Activated CD4-positive, alpha-beta T cell treated with anti-CD3 and anti-CD28 coated beads, Interleukin-2, amount 10 ng/mL, durations not matched to agents 24 days and 14 days (primary cell): ENCODE measurements around the gene IPMK. TPM values are rescaled to one million over a fixed set of nuclear protein-coding genes. Genes with fewer than 3 reads are reported as not detected.
A peak's percentile ranks its signal among the peaks of the same experiment; 100 is the strongest.

Experiments
- DNase-seq: peaks from one replicate; pipeline ENCODE4 v3.0.0; 2022
- H3K27ac Mint-ChIP-seq: one replicate; pipeline ENCODE4 v1.8.0; 2022; ENCODE audit warnings: mild to moderate bottlenecking, mixed read lengths
- H3K27me3 Mint-ChIP-seq: one replicate; pipeline ENCODE4 v1.8.0; 2022; ENCODE audit warnings: mixed read lengths
- H3K36me3 Mint-ChIP-seq: one replicate; pipeline ENCODE4 v1.8.0; 2022; ENCODE audit warnings: low read depth, mild to moderate bottlenecking, mixed read lengths
- H3K4me1 Mint-ChIP-seq: one replicate; pipeline ENCODE4 v1.8.0; 2021; ENCODE audit warnings: mixed read lengths
- H3K4me3 Mint-ChIP-seq: one replicate; pipeline ENCODE4 v1.8.0; 2022; ENCODE audit warnings: mild to moderate bottlenecking, moderate library complexity, mixed read lengths
- H3K9me3 Mint-ChIP-seq: one replicate; pipeline ENCODE4 v1.8.0; 2021; ENCODE audit warnings: mixed read lengths
- intact Hi-C: fragments of 100-400 bp; cut with micrococcal nuclease; formaldehyde crosslinking; loops from one replicate; pipeline ENCODE4 v1.15.1; 2023
- total RNA-seq: library from RNA; stranded (reverse); gene quantifications from 2 replicates; pipeline ENCODE4 v1.2.3, GENCODE V29; 2022

Gene IPMK
- total RNA-seq, 1 donor from 2014 or later: 9.0 TPM

GRCh38 chr10:58280477-58280876 lies 12.8 kb upstream of the IPMK start:
- Mint-ChIP-seq H3K9me3 (no peaks in the 10 kb centered on the region), H3K36me3 (peaks cover 37% of the 10 kb centered on the region), H3K27me3 (no peaks in the 10 kb centered on the region), H3K4me1 (peaks cover 32% of the 10 kb centered on the region), H3K27ac (peak overlapping the region; percentile 7), H3K4me3 (no peak overlapping the region)
- no peak for DNase-seq
- intact Hi-C loops: loop anchor here (5.0 kb wide), 2 partner anchors 52 to 107 kb away; partner anchors contain the start of gene TFAM

- H3K27ac Mint-ChIP-seq: no peak overlapping the region
- peaks cover 37% of the 10 kb centered on the region for H3K36me3 Mint-ChIP-seq
- intact Hi-C loops: no loop called here
Observed at GRCh38 chr10:58278962-58279307, 11.2 kb upstream of the IPMK start.

GRCh38 chr10:58278274-58278961 lies 10.7 kb upstream of the IPMK start:
- DNase-seq: no peak
- H3K9me3 Mint-ChIP-seq: no peaks in the 10 kb centered on the region
- no peak overlapping the region for H3K4me3 Mint-ChIP-seq
- intact Hi-C loops: no loop called here
- peaks cover 37% of the 10 kb centered on the region for H3K36me3 Mint-ChIP-seq
- H3K27ac Mint-ChIP-seq: no peak overlapping the region
- peaks cover 34% of the 10 kb centered on the region for H3K4me1 Mint-ChIP-seq
- no peaks in the 10 kb centered on the region for H3K27me3 Mint-ChIP-seq

More at GRCh38 chr10:58278962-58279307, 11.2 kb upstream of the IPMK start:
- no peaks in the 10 kb centered on the region for H3K27me3 Mint-ChIP-seq
- H3K9me3 Mint-ChIP-seq: no peaks in the 10 kb centered on the region
- H3K4me1 Mint-ChIP-seq: peaks cover 35% of the 10 kb centered on the region
- H3K4me3 Mint-ChIP-seq: no peak overlapping the region
- no peak for DNase-seq

- H3K27me3 Mint-ChIP-seq: no peaks in the 10 kb centered on the region
- intact Hi-C loops: no loop called here
- H3K9me3 Mint-ChIP-seq: no peaks in the 10 kb centered on the region
- H3K27ac Mint-ChIP-seq: no peak overlapping the region
- no peak for DNase-seq
- H3K4me3 Mint-ChIP-seq: no peak overlapping the region
- H3K36me3 Mint-ChIP-seq: peaks cover 28% of the 10 kb centered on the region
- peaks cover 16% of the 10 kb centered on the region for H3K4me1 Mint-ChIP-seq
Observed at GRCh38 chr10:58275908-58276307, 8.2 kb upstream of the IPMK start.

GRCh38 chr10:58275261-58275660 lies 7.6 kb upstream of the IPMK start:
- H3K4me1 Mint-ChIP-seq: peaks cover 15% of the 10 kb centered on the region
- DNase-seq: no peak
- intact Hi-C loops: no loop called here
- H3K9me3 Mint-ChIP-seq: no peaks in the 10 kb centered on the region
- no peaks in the 10 kb centered on the region for H3K27me3 Mint-ChIP-seq
- H3K27ac Mint-ChIP-seq: no peak overlapping the region
- no peak overlapping the region for H3K4me3 Mint-ChIP-seq
- H3K36me3 Mint-ChIP-seq: peaks cover 22% of the 10 kb centered on the region

- peaks cover 29% of the 10 kb centered on the region for H3K4me1 Mint-ChIP-seq
- peak overlapping the region; percentile 100 for H3K4me3 Mint-ChIP-seq
- H3K9me3 Mint-ChIP-seq: no peaks in the 10 kb centered on the region
- H3K27me3 Mint-ChIP-seq: peaks cover 2% of the 10 kb centered on the region
- H3K27ac Mint-ChIP-seq: peak overlapping the region; percentile 98
- no peak for DNase-seq
- intact Hi-C loops: loop anchor here (1.0 kb wide), 3 partner anchors 12 to 115 kb away; partner anchors contain the start of gene TFAM
- peaks cover 5% of the 10 kb centered on the region for H3K36me3 Mint-ChIP-seq
Observed at GRCh38 chr10:58269782-58270290, 2.1 kb upstream of the IPMK start.

GRCh38 chr10:58268946-58269781 lies 1.5 kb upstream of the IPMK start, which contains the start of gene CISD1:
Gene CISD1, plus strand, starts transcription at chr10:58269162. Its CDS starts 112 bp downstream, at chr10:58269274.
- Mint-ChIP-seq H3K27me3 (peaks cover 2% of the 10 kb centered on the region), H3K4me1 (peaks cover 31% of the 10 kb centered on the region), H3K9me3 (no peaks in the 10 kb centered on the region), H3K36me3 (peaks cover 5% of the 10 kb centered on the region), H3K27ac (peak within 1 kb of the TSS; percentile 98), H3K4me3 (peak within 1 kb of the TSS; percentile 100)
- intact Hi-C loops: loop anchor here (1.0 kb wide), 3 partner anchors 13 to 116 kb away; partner anchors contain the start of gene TFAM
- peak; percentile 99 for DNase-seq

GRCh38 chr10:58268454-58268945 lies 806 bp upstream of the IPMK start:
- Mint-ChIP-seq H3K4me3 (peak overlapping the region; percentile 100), H3K27me3 (peaks cover 2% of the 10 kb centered on the region), H3K9me3 (no peaks in the 10 kb centered on the region), H3K36me3 (peaks cover 5% of the 10 kb centered on the region), H3K4me1 (peaks cover 31% of the 10 kb centered on the region), H3K27ac (peak overlapping the region; percentile 98)
- intact Hi-C loops: no loop called here
- no peak for DNase-seq

GRCh38 chr10:58266826-58267712 lies 625 bp downstream of the IPMK start:
- peaks cover 38% of the 10 kb centered on the region for H3K4me1 Mint-ChIP-seq
- H3K27me3 Mint-ChIP-seq: peaks cover 2% of the 10 kb centered on the region
- no peaks in the 10 kb centered on the region for H3K9me3 Mint-ChIP-seq
- H3K27ac Mint-ChIP-seq: peak overlapping the region; percentile 96
- peak overlapping the region; percentile 100 for H3K4me3 Mint-ChIP-seq
- DNase-seq: peak; percentile 84
- intact Hi-C loops: loop anchor here (1.0 to 2.0 kb wide), 2 partner anchors 30 to 1640 kb away; partner anchors contain the start of gene CCDC6
- peaks cover 5% of the 10 kb centered on the region for H3K36me3 Mint-ChIP-seq

- peaks cover 2% of the 10 kb centered on the region for H3K36me3 Mint-ChIP-seq
- H3K9me3 Mint-ChIP-seq: no peaks in the 10 kb centered on the region
Observed at GRCh38 chr10:58266003-58266825, 1.5 kb downstream of the IPMK start.

GRCh38 chr10:58265249-58265648 lies 2.4 kb downstream of the IPMK start:
- peaks cover 2% of the 10 kb centered on the region for H3K27me3 Mint-ChIP-seq
- H3K4me3 Mint-ChIP-seq: peak overlapping the region; percentile 100
- DNase-seq: no peak
- no peak overlapping the region for H3K27ac Mint-ChIP-seq
- no peaks in the 10 kb centered on the region for H3K9me3 Mint-ChIP-seq
- intact Hi-C loops: no loop called here
- peaks cover 2% of the 10 kb centered on the region for H3K36me3 Mint-ChIP-seq
- peaks cover 38% of the 10 kb centered on the region for H3K4me1 Mint-ChIP-seq

More at GRCh38 chr10:58266003-58266825, 1.5 kb downstream of the IPMK start:
- H3K27me3 Mint-ChIP-seq: peaks cover 2% of the 10 kb centered on the region
- peaks cover 39% of the 10 kb centered on the region for H3K4me1 Mint-ChIP-seq
- intact Hi-C loops: loop anchor here (1.0 to 2.0 kb wide), 2 partner anchors 29 to 1641 kb away; partner anchors contain the start of gene CCDC6
- peak overlapping the region; percentile 96 for H3K27ac Mint-ChIP-seq
- peak; percentile 79 for DNase-seq
- H3K4me3 Mint-ChIP-seq: peak overlapping the region; percentile 100

GRCh38 chr10:58264780-58265179 lies 2.9 kb downstream of the IPMK start:
- Mint-ChIP-seq H3K27ac (no peak overlapping the region), H3K36me3 (peaks cover 2% of the 10 kb centered on the region), H3K27me3 (peaks cover 2% of the 10 kb centered on the region), H3K4me1 (peaks cover 39% of the 10 kb centered on the region), H3K4me3 (no peak overlapping the region), H3K9me3 (no peaks in the 10 kb centered on the region)
- intact Hi-C loops: no loop called here
- DNase-seq: no peak
